ENCODE measurements around the gene KLHL29.

Gene KLHL29

GRCh38 chr2:23690421-23691105, 305.6 kb downstream of the KLHL29 start:
- no peak for DNase-seq

- DNase-seq = no peak
These were observed 306.1 kb downstream of the KLHL29 start for GRCh38 chr2:23691106-23691470.

GRCh38 chr2:23691565-23691964, 306.6 kb downstream of the KLHL29 start:
- no peak for DNase-seq

- DNase-seq = no peak
These were observed 307.3 kb downstream of the KLHL29 start for GRCh38 chr2:23692263-23692662.

- no peak for DNase-seq
These were observed 308.0 kb downstream of the KLHL29 start for GRCh38 chr2:23692851-23693605.

- DNase-seq = no peak
These were observed 308.6 kb downstream of the KLHL29 start for GRCh38 chr2:23693606-23693951.

GRCh38 chr2:23694058-23695045, 309.4 kb downstream of the KLHL29 start:
- DNase-seq = peak in 3 of 58 donors; percentile 11 to 42 (median 41)

GRCh38 chr2:23695214-23695889, 310.4 kb downstream of the KLHL29 start:
- no peak for DNase-seq

- no peak for DNase-seq
These were observed 311.1 kb downstream of the KLHL29 start for GRCh38 chr2:23695890-23696751.

- DNase-seq = peak in 1 of 58 donors; percentile 16
These were observed 311.7 kb downstream of the KLHL29 start for GRCh38 chr2:23696752-23697045.

- no peak for DNase-seq
These were observed 312.5 kb downstream of the KLHL29 start for GRCh38 chr2:23697256-23698075.

- no peak for DNase-seq
These were observed 313.2 kb downstream of the KLHL29 start for GRCh38 chr2:23698116-23698693.

GRCh38 chr2:23698721-23699579, 314.0 kb downstream of the KLHL29 start:
- DNase-seq = peak in 16 of 58 donors; percentile 19 to 56 (median 27)

- DNase-seq = no peak
These were observed 314.6 kb downstream of the KLHL29 start for GRCh38 chr2:23699580-23699925.

GRCh38 chr2:23700627-23701026, 315.6 kb downstream of the KLHL29 start:
- no peak for DNase-seq

GRCh38 chr2:23703037-23703582, 318.1 kb downstream of the KLHL29 start:
- no peak for DNase-seq

GRCh38 chr2:23703583-23704385, 318.8 kb downstream of the KLHL29 start:
- no peak for DNase-seq

Measured in anterior cingulate cortex (tissue), 58 donors.